HEK293 (cell line): ENCODE measurements around the gene TMEM187.

Experiments
- CTCF ChIA-PET: fragments of 350-600 bp; formaldehyde crosslinking; extraction: SDS; loops from one replicate; lab custom pipeline; 2021; ENCODE audit warnings: antibody characterized with exemption; lab: Yijun Ruan, JAX
- POLR2A ChIA-PET: fragments of 300-600 bp; formaldehyde crosslinking; extraction: SDS; loops from one replicate; lab custom pipeline; 2020; ENCODE audit warnings: antibody characterized with exemption, inconsistent platforms; lab: Yijun Ruan, JAX
- H3K27ac ChIP-seq: fragments of 200-500 bp; sonication (Bioruptor generic); 2 replicates; pipeline ENCODE4 v1.5.1; 2014; ENCODE audit warnings: low read depth, low read length, control low read depth, inconsistent platforms; ENCODE audit errors: extremely low read depth
- H3K36me3 ChIP-seq, 2 experiments: fragments of 200-500 bp in 1 of 2; sonication (Bioruptor generic) in 1 of 2; 1 replicate in 1 of 2; 2 replicates in 1 of 2; pipeline ENCODE4 v1.5.1; 2014 to 2017; ENCODE audit warnings: inconsistent platforms in 2 of 2, low read length in 2 of 2; ENCODE audit not compliant: control insufficient read depth in 2 of 2, insufficient read depth in 1 of 2
- H3K4me1 ChIP-seq: fragments of 200-500 bp; sonication (Bioruptor generic); 2 replicates; pipeline ENCODE4 v1.5.1; 2014; ENCODE audit warnings: mild to moderate bottlenecking, low read length, inconsistent platforms; ENCODE audit not compliant: control insufficient read depth, insufficient read depth
- H3K4me3 ChIP-seq: 2 replicates; pipeline ENCODE4 v1.5.1; 2011; ENCODE audit warnings: low read depth, mild to moderate bottlenecking, control low read depth, low read length, moderate library complexity
- H3K9me3 ChIP-seq: fragments of 200-500 bp; sonication (Bioruptor generic); 2 replicates; pipeline ENCODE4 v1.5.1; 2014; ENCODE audit warnings: low read depth, low read length, inconsistent platforms; ENCODE audit not compliant: control insufficient read depth, insufficient read depth
- OSR2 ChIP-seq: fragments of 450-650 bp; formaldehyde crosslinking; IDR thresholded peaks from 2 replicates; pipeline ENCODE4 v1.5.1; 2016; ENCODE audit warnings: missing biosample characterization, missing genetic modification characterization
- TCF7L2 ChIP-seq: IDR thresholded peaks from 2 replicates; pipeline ENCODE4 v1.6.1; 2011; ENCODE audit warnings: low read depth, mild to moderate bottlenecking, inconsistent platforms, low read length, moderate library complexity, borderline replicate concordance
- YY2 ChIP-seq: fragments of 450-650 bp; formaldehyde crosslinking; IDR thresholded peaks from 2 replicates; pipeline ENCODE4 v1.5.1; 2016; ENCODE audit warnings: missing biosample characterization, missing genetic modification characterization
- ZBTB8A ChIP-seq: fragments of 450-650 bp; formaldehyde crosslinking; IDR thresholded peaks from 2 replicates; pipeline ENCODE4 v1.5.1; 2016; ENCODE audit warnings: missing biosample characterization, missing genetic modification characterization
- ZNF133 ChIP-seq: fragments of 450-650 bp; formaldehyde crosslinking; IDR thresholded peaks from 2 replicates; pipeline ENCODE4 v1.5.1; 2016; ENCODE audit warnings: missing biosample characterization, missing genetic modification characterization
- ZNF239 ChIP-seq: fragments of 450-650 bp; formaldehyde crosslinking; IDR thresholded peaks from 2 replicates; pipeline ENCODE4 v1.5.1; 2016; ENCODE audit warnings: missing biosample characterization, missing genetic modification characterization
- ZNF394 ChIP-seq: fragments of 450-650 bp; formaldehyde crosslinking; IDR thresholded peaks from 2 replicates; pipeline ENCODE4 v1.5.1; 2016; ENCODE audit warnings: missing biosample characterization, missing genetic modification characterization, mild to moderate bottlenecking, moderate library complexity, borderline replicate concordance
- ZNF423 ChIP-seq: fragments of 450-650 bp; formaldehyde crosslinking; IDR thresholded peaks from 2 replicates; pipeline ENCODE4 v1.5.1; 2016; ENCODE audit warnings: missing biosample characterization, missing genetic modification characterization
- ZNF510 ChIP-seq: fragments of 450-650 bp; formaldehyde crosslinking; IDR thresholded peaks from 2 replicates; pipeline ENCODE4 v1.5.1; 2018; ENCODE audit warnings: mild to moderate bottlenecking, missing genetic modification characterization, missing biosample characterization; ENCODE audit not compliant: insufficient replicate concordance
- ZNF521 ChIP-seq: fragments of 450-650 bp; formaldehyde crosslinking; IDR thresholded peaks from 2 replicates; pipeline ENCODE4 v1.5.1; 2017; ENCODE audit warnings: missing biosample characterization, mild to moderate bottlenecking, missing genetic modification characterization
- ZNF529 ChIP-seq: fragments of 450-650 bp; formaldehyde crosslinking; IDR thresholded peaks from 2 replicates; pipeline ENCODE4 v1.5.1; 2017; ENCODE audit warnings: missing genetic modification characterization, missing biosample characterization; ENCODE audit not compliant: insufficient replicate concordance
- ZNF660 ChIP-seq: fragments of 450-650 bp; IDR thresholded peaks from 2 replicates; pipeline ENCODE4 v1.5.1; 2018; ENCODE audit warnings: missing biosample characterization, mild to moderate bottlenecking, missing genetic modification characterization
- ZNF776 ChIP-seq: fragments of 450-650 bp; formaldehyde crosslinking; IDR thresholded peaks from 2 replicates; pipeline ENCODE4 v1.5.0; 2017; ENCODE audit warnings: missing biosample characterization, missing genetic modification characterization, borderline replicate concordance
- ZNF791 ChIP-seq: fragments of 450-650 bp; formaldehyde crosslinking; IDR thresholded peaks from 2 replicates; pipeline ENCODE4 v1.5.1; 2016; ENCODE audit warnings: missing biosample characterization, missing genetic modification characterization
- TF ChIP-seq, protein P1 (sequence below): fragments of 450-650 bp; formaldehyde crosslinking; IDR thresholded peaks from 2 replicates; pipeline ENCODE4 v1.5.1; 2016; ENCODE audit warnings: missing biosample characterization, missing genetic modification characterization, low read depth
- TF ChIP-seq, protein P2 (sequence below): fragments of 450-650 bp; formaldehyde crosslinking; IDR thresholded peaks from 2 replicates; pipeline ENCODE4 v1.5.0; 2017; ENCODE audit warnings: missing biosample characterization, missing genetic modification characterization, borderline replicate concordance
- TF ChIP-seq, protein P3 (sequence below): fragments of 450-650 bp; formaldehyde crosslinking; IDR thresholded peaks from 2 replicates; pipeline ENCODE4 v1.5.1; 2016; ENCODE audit warnings: missing biosample characterization, missing genetic modification characterization
- TF ChIP-seq, protein P4 (sequence below): fragments of 450-650 bp; formaldehyde crosslinking; IDR thresholded peaks from 2 replicates; pipeline ENCODE4 v1.5.1; 2017; ENCODE audit warnings: missing biosample characterization, mild to moderate bottlenecking, missing genetic modification characterization, moderate library complexity
- TF ChIP-seq, protein P5 (sequence below): fragments of 450-650 bp; formaldehyde crosslinking; IDR thresholded peaks from 2 replicates; pipeline ENCODE4 v1.5.1; 2017; ENCODE audit warnings: missing biosample characterization, missing genetic modification characterization
- TF ChIP-seq, protein P6 (sequence below): fragments of 450-650 bp; formaldehyde crosslinking; optimal IDR thresholded peaks from 2 replicates; pipeline ENCODE3; 2016; ENCODE audit warnings: missing biosample characterization, mild to moderate bottlenecking, missing genetic modification characterization

The TMEM187 gene

DNA sequence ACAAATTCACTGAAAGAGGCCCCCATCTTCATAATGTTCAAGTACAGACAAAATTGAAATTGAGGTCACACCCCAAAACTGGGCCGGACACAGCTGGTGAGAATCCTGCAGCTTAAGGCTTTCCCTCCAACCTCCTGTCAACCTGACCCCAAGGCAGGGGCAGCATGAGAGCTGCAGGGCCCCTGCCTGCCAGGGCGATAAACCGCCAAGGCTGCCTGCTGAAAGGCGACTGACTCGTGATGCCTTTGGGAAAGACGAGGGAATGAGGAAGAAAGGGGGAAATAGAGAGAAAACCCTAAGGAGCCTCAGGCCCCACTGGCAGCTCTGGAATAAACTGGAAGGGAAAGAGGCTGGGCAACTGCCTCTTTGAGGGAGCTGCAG is 54.5 kb downstream of the TMEM187 start (continued):
- TF ChIP-seq, protein P1, sequence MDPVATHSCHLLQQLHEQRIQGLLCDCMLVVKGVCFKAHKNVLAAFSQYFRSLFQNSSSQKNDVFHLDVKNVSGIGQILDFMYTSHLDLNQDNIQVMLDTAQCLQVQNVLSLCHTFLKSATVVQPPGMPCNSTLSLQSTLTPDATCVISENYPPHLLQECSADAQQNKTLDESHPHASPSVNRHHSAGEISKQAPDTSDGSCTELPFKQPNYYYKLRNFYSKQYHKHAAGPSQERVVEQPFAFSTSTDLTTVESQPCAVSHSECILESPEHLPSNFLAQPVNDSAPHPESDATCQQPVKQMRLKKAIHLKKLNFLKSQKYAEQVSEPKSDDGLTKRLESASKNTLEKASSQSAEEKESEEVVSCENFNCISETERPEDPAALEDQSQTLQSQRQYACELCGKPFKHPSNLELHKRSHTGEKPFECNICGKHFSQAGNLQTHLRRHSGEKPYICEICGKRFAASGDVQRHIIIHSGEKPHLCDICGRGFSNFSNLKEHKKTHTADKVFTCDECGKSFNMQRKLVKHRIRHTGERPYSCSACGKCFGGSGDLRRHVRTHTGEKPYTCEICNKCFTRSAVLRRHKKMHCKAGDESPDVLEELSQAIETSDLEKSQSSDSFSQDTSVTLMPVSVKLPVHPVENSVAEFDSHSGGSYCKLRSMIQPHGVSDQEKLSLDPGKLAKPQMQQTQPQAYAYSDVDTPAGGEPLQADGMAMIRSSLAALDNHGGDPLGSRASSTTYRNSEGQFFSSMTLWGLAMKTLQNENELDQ (tag by site-specific recombination) = no peak
- TF ChIP-seq ZNF529 (no peak), ZNF423 (tag by site-specific recombination) (no peak), ZNF133 (tag by site-specific recombination) (no peak), ZNF776 (tag by site-specific recombination) (no peak), ZNF394 (tag by site-specific recombination) (no peak), ZNF239 (tag by site-specific recombination) (no peak)

DNA sequence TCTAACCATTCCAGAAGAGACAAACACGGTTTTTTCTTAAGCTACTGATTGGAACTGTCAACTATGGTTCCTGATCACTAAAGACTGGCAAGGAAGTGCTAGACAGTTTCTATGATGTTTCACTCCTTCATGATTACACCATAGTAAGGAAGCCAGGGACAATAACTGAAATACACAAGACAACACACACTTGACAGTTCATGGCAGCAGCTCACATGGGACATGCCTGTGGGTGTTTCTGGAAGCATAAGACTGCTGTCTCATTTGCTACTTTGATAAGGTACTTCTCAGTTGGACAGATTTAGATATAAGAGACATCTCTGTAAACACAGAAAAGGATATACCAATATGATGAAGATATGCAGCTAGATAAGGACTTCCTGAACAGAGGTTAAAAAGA is 55.4 kb downstream of the TMEM187 start:
- Histone ChIP-seq H3K4me3 (no peak overlapping the region), H3K4me1 (peaks cover 3% of the 10 kb centered on the region; the same call in 1 of the 2 replicates)
- TF ChIP-seq ZNF510 (tag by site-specific recombination) (no peak), YY2 (tag by site-specific recombination) (no peak), ZNF791 (no peak), TCF7L2 (no peak), ZNF660 (tag by site-specific recombination) (no peak), OSR2 (tag by site-specific recombination) (no peak), ZNF521 (no peak), ZBTB8A (tag by site-specific recombination) (no peak)
- TF ChIP-seq, protein P2, sequence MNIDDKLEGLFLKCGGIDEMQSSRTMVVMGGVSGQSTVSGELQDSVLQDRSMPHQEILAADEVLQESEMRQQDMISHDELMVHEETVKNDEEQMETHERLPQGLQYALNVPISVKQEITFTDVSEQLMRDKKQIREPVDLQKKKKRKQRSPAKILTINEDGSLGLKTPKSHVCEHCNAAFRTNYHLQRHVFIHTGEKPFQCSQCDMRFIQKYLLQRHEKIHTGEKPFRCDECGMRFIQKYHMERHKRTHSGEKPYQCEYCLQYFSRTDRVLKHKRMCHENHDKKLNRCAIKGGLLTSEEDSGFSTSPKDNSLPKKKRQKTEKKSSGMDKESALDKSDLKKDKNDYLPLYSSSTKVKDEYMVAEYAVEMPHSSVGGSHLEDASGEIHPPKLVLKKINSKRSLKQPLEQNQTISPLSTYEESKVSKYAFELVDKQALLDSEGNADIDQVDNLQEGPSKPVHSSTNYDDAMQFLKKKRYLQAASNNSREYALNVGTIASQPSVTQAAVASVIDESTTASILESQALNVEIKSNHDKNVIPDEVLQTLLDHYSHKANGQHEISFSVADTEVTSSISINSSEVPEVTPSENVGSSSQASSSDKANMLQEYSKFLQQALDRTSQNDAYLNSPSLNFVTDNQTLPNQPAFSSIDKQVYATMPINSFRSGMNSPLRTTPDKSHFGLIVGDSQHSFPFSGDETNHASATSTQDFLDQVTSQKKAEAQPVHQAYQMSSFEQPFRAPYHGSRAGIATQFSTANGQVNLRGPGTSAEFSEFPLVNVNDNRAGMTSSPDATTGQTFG (tag by site-specific recombination) = no peak
- TF ChIP-seq, protein P3, sequence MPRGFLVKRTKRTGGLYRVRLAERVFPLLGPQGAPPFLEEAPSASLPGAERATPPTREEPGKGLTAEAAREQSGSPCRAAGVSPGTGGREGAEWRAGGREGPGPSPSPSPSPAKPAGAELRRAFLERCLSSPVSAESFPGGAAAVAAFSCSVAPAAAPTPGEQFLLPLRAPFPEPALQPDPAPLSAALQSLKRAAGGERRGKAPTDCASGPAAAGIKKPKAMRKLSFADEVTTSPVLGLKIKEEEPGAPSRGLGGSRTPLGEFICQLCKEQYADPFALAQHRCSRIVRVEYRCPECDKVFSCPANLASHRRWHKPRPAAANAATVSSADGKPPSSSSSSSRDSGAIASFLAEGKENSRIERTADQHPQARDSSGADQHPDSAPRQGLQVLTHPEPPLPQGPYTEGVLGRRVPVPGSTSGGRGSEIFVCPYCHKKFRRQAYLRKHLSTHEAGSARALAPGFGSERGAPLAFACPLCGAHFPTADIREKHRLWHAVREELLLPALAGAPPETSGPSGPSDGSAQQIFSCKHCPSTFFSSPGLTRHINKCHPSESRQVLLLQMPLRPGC (tag by site-specific recombination) = no peak
- TF ChIP-seq, protein P4, sequence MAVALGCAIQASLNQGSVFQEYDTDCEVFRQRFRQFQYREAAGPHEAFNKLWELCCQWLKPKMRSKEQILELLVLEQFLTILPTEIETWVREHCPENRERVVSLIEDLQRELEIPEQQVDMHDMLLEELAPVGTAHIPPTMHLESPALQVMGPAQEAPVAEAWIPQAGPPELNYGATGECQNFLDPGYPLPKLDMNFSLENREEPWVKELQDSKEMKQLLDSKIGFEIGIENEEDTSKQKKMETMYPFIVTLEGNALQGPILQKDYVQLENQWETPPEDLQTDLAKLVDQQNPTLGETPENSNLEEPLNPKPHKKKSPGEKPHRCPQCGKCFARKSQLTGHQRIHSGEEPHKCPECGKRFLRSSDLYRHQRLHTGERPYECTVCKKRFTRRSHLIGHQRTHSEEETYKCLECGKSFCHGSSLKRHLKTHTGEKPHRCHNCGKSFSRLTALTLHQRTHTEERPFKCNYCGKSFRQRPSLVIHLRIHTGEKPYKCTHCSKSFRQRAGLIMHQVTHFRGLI (tag by site-specific recombination) = no peak
- TF ChIP-seq, protein P5, sequence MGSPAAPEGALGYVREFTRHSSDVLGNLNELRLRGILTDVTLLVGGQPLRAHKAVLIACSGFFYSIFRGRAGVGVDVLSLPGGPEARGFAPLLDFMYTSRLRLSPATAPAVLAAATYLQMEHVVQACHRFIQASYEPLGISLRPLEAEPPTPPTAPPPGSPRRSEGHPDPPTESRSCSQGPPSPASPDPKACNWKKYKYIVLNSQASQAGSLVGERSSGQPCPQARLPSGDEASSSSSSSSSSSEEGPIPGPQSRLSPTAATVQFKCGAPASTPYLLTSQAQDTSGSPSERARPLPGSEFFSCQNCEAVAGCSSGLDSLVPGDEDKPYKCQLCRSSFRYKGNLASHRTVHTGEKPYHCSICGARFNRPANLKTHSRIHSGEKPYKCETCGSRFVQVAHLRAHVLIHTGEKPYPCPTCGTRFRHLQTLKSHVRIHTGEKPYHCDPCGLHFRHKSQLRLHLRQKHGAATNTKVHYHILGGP (tag by site-specific recombination) = no peak
- TF ChIP-seq, protein P6, sequence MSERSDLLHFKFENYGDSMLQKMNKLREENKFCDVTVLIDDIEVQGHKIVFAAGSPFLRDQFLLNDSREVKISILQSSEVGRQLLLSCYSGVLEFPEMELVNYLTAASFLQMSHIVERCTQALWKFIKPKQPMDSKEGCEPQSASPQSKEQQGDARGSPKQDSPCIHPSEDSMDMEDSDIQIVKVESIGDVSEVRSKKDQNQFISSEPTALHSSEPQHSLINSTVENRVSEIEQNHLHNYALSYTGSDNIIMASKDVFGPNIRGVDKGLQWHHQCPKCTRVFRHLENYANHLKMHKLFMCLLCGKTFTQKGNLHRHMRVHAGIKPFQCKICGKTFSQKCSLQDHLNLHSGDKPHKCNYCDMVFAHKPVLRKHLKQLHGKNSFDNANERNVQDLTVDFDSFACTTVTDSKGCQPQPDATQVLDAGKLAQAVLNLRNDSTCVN (tag by site-specific recombination) = no peak
- TF ChIP-seq, all 188 proteins: peak for 0
- Histone ChIP-seq H3K36me3 (peaks cover 0 to 64% of the 10 kb centered on the region in 2 experiments; a peak in 1 of 3 replicates), H3K9me3 (no peaks in the 10 kb centered on the region), H3K27ac (no peak overlapping the region)
- POLR2A ChIA-PET = no interaction called here
- CTCF ChIA-PET = interaction anchor here (1.0 to 4.7 kb wide), 2 partner anchors 14 to 18 kb away, joined by 4 to 29 read pairs; no protein-coding TSS in a partner anchor
